Femur (tissue), 1 donor: ENCODE measurements around the gene ACVR2B.

ENCODE experiments used
- DNase-seq: peaks from one replicate; pipeline ENCODE4 v3.0.0-alpha.2; 2017

Gene ACVR2B

DNA sequence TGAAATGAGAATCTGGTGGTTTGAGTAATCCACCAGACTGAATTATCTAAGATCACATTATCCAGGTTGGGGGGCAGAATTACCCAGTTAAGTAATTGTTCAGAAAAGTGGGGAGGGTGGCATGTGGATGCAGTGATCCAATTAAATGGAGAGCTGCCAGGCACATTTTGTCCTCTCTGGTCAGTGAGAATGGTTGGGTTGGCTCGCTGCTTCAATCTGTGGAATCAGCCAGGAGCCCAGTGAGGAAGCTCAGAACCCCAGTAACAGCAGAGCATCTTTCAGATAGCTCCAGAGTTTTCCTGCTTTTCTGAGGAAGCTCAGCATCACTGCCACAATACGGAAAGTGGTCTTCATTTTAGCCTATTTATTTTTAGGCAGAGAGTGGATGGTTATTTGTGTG is 36.1 kb downstream of the ACVR2B start:
- DNase-seq, result no peak

DNA sequence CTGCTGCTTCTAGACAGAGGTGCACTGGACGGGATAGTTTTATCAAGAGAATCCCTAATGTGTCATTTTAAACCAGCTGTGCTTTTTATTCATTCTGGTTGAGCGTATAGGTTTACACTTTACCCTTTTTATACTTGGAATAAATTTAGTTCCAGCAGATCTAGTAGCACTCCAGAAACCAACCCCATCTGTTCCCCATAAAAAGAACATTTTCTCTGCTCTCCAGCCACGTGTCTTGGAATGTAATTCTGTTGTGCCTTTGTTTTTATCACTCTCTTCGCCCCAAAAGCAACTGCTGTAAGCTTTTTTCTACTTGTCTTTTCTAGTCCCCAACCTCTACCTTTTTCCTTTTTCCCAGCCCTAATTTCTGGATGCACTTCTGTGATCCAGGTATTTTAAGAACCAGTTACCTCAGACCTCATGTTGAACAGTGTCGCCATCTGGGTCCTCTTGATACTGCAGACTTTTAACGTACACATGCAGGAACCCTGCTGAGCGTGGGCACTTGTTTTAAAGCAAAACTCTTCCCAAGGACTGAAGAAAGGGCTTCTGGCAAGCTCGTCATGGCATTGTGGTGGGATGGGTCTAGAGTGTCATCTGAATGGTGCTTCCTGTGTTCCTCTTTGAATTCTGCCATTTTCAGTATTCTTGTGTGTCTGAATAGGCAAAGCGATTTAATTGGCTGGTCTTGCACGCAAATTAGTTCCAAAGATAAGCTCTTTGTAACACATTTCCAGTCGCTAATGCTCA is 36.8 kb downstream of the ACVR2B start:
- no peak for DNase-seq

DNA sequence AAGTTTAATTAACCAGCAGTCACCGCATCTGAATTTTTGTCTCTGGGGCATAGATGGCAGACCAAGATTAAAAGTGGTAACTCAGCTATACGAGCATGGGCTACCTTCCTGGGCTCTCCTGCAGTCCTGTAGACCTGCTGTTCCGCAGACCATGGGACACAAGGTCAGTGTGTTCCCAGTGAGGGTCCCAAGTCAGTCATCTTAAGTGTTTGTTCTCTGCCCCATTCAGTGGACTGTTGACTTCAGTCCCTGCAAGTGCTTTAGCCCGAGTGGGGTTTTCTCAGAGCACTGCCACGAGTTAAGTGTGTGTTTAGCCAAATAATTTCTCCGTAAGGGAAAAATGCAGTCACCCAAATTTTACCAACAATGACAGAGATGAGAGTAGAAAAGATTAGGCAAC is 37.5 kb downstream of the ACVR2B start:
- DNase-seq, result no peak

DNA sequence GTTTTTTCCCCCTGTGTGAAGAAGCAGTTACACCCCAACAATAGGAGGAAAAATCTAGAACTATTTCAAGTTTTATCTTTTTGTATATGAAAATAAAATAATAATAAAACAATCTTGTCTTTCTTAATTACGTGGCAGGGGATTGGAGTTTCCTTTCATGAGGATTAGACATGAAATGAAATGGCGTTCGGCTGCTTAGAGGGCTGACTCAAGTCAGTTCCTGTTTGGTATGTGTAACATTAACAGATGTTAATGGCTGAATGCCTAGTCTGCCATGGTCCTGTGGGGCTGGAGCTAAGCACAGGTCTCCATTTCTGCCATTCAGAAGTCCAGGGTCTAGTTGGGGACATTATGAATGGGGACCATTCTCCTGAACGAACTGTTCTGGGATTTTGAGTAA is 39.3 kb downstream of the ACVR2B start:
- DNase-seq, result no peak

DNA sequence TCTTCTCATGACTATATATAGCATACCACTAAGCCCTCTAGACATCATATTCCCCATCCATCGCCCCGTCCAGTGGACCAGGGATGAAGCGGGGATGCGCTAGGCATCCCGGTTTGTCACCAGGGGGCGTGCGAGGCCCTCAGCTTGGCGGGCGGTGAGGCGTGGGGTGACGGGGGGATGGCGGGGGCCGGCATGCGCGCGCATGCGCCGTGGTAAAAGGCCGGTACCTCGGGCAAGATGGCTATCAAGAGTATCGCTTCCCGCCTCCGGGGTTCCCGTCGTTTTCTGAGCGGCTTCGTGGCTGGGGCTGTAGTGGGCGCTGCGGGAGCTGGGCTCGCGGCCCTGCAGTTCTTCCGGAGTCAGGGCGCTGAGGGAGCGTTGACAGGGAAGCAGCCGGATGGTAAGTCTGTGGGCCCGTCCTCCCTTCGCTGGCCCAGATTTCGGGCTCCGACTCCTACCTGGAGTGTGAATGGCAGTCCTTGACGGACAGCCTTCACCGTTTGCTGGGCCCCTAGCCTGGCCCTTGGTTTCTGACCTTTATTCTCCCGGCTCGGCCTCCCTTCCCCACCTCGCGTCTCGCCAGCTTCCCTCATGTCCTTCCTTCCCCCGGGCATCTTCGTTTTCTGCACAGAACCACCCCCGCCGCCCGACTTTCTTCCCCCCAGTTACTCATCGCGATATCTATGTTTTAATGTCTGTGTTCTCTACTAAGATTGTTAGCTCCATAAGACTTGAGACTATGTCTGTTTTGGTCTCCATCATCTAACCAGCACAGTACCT is 42.6 kb downstream of the ACVR2B start, which contains the start of gene EXOG:
Gene EXOG (plus strand): TSS at position 210 of the 780 bp plus-strand sequence. CDS start 28 bp downstream, at position 238.
- DNase-seq, result peak; percentile 97

DNA sequence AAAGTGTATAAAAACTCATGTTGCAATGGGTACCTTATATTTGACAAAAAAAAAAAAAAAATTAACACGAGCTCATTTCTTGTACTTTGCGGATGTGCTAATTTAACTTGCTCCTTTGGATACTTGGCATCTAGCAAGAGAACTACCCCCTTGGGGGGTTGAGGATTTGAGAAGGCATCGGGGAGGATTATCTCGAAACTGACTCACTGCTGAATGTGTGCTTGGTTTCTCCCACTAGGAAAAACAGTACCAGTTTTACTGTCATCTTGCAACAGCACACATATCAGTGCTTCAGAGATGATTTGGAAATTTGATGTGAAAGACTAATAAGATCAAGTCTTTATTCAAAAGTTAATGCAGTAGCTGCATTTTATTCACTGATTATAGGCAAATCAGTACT is 43.3 kb downstream of the ACVR2B start:
- DNase-seq, result no peak

DNA sequence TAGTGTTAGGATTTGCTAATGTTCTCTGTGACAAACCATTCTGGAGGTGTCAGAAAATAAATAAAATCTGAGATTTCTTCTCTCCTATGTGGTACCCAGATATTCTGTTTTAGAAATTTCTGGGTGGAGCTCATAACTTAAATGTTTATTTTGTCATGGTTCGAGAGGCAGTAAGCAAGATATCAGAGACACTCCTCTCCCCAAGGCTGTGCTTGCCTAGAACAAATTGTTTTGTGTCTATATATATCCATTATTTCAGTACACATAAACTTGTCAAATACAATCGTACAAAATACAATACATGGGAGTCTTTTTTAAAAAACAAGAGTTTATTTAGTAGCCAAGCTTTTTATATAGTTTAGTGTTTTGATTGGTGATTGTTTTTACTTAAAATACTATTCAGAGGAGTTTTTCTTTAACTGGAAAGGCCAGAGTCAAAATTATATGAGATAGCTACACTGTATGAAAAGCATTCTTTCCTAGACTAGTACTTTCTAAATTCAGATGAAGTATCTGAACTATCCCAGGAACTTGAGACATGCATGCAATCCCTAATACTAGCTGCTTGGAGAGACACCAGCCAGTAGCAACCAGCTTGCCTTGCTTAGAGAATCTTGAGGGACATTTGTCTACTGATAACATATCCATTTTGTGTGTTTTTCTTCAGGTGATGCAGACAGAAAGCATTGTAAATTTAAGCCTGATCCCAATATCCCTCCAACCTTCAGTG is 47.2 kb downstream of the ACVR2B start:
- DNase-seq, result no peak

DNA sequence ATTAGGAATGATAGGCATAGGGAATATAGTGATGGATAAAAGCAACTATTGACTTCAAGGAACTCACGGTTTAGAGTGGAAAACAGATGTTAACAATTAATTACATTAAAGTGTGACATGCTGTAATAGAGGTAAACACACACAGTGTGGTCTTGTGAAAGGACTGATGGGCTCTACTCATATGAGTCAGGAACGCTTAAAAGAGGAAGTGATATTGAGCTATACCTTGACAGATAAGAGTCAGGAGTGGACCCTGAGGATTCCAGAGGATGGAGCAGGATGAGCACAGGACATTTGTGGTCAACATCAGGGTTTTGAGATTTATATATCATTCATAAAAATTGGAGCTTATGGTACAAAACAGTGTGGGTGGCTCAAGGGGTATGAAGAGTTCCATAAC is 53.4 kb downstream of the ACVR2B start:
- DNase-seq, result no peak

DNA sequence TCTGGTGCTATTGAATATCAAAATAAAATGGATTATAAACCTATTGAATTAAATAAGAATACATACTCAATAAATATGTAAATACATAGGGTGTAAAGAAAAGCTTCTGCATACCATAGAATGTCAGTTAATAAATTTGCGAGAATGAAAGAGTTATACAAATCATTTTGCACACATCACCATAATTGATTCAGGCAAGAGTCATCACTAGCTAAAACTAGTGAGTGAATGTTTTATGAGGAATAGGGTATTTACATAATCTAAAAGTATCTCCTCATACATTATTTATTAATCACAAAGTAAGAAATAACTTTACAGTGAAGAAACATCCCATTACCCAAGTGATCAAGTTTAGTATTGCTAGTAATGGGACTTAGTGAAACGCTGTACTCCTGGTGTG is 56.0 kb downstream of the ACVR2B start:
- DNase-seq, result no peak

DNA sequence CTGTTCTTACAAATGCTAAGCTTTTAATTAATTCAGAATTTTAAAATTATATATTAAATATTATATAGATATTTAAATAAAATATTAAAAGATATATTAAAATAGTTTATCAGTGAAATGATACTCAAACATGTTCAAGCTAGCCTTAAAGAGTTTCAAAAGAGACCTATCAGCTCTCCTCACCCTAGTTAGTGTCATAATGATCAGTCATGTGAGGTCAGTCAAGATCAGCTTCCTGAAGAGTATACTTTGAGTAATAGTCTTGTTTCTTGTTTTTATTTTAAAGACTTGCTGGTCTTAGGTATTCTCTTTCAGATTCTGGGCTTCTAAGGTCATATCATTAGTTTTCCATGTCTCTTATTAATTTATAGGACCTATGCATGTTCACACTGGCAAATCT is 56.9 kb downstream of the ACVR2B start:
- no peak for DNase-seq

DNA sequence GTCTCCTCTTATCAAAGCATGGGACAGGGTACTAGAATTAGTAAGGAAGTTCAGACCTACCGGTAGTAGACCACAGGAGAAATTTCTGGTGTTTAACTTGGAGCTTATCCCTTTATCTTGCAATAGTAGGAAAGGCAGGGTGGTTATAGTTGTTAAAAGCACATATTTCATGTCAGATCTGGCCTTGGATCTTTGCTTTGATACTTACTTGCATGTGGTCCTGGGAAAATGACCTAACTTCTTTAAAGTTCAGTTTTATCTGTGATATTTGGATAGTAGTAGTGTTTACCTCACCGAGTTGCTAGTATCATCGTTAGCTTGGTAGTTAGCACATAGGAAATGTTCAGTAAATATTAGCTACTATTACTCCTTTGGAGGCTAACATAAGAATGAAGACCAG is 57.9 kb downstream of the ACVR2B start:
- DNase-seq, result no peak

DNA sequence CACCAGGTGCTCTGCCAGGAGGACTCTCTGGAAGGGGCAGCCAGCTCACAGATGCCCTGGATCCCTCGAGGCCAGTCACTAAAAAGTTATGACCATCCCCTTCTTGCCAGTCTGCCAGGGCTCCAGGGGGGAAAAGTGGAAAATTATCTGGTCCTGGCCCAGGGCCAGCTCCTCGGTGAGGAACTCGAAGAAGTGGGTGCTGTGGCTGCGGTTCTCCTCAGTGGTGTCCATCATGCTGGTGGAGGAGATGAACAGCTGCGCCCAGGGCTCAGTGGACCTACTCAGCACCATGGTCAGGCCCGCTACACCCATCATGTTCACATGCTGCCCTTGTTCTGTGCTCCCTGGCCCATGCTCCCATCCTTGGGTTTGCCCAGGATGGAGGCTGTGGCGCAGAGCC is 61.7 kb downstream of the ACVR2B start:
- DNase-seq, result no peak

DNA sequence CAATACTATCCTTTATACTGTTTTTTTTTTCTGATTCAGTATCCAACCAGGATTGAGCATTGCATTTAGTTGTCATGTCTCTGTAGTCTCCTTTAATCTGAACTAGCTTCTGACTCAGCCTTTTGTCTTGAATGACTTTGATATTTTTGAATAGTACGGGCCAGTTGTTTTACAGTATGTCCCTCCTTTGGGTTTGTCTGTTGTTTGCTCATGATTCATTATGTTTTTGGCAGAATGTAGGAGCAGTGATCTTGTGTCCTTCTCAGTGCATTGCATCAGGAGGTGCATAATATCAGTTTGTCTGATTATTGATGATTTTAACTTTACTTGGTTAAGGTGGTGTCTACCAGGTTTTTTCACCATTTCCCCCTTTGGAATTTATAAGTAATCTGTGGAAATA is 63.0 kb downstream of the ACVR2B start:
- no peak for DNase-seq

DNA sequence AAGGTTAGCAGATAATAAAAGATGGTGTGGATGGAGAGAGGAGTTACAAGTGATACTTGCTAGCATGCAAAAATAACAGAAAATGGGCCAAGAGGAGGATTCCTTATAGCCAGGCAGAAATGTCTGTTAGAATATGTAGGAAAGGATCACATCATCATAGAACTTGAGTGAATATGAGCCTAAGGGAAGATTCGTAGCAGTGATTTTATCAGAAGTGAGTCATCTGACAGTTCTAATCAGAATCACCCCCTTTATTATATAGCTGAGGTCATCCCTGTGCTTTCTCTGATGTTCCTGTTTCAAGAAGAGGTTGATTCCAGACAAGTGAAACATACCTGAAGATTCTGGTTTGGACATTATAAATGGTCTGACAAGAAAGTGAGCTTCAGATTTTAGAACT is 65.3 kb downstream of the ACVR2B start:
- DNase-seq, result no peak

DNA sequence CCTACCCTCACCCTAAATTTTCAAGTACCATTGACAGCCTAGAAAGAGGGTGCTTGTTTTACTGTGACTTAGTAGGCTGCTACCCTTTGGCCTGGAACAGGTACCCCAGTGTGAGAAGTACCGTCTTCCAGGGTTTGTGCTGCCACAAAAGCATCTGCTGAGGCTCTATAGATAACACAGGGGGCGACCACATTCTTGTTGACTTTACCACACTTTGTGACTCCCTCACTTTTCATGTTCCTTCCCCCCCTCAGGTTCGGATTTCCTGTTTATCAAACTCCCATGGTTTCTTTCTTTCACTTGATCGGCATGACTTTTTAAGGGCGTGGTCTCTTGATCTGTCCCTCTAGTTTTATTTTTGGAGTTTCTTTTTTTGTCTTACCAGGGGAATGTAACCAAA is 66.0 kb downstream of the ACVR2B start:
- DNase-seq, result no peak

DNA sequence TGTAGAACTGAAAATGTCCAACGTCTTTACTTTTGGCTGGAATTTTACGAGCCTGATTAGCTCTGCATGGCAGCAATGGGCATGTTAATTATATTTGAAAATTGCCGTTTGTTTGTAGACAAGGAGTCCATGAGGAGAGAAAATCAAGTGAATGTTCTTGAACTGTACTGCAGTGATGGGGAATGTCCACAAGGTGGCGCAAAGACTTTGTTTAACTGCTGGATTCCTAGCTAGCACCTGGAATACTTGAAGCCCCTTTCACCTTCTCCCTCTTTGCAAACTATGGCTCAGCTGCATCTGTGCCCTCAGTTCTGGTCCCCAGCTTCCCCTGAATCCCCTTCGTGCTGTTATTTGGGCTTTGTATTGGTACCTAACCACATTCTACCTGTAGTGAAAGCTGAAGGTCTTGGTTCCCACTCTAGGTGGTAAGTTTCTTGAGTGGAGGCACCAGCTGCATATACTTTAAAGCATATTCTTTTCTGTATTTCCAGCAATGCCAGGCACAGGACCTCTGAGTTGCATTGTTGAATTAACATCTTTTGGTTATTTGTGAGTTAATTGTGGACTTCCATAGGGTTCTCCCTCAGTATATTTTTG is 67.8 kb downstream of the ACVR2B start:
- DNase-seq, result peak; percentile 69

DNA sequence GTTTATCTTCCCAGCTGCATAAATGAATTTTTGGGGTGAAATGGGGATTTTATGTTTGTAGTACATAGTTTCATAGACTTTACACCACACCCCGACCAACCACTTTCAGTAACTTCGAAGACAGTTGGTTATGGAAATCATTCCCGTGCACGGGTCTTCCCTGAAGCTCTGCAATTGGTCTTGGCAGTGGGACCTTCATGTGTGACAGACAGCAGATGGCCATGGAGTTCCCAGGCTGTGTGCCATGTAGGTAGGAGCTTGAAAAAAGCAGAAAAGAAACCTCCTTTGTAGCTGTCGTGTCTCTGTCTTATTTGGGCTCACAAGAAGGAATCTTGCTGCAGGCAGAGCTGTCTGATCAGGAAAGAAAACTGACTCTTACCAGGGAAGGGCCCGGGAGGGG is 68.3 kb downstream of the ACVR2B start:
- DNase-seq, result no peak

DNA sequence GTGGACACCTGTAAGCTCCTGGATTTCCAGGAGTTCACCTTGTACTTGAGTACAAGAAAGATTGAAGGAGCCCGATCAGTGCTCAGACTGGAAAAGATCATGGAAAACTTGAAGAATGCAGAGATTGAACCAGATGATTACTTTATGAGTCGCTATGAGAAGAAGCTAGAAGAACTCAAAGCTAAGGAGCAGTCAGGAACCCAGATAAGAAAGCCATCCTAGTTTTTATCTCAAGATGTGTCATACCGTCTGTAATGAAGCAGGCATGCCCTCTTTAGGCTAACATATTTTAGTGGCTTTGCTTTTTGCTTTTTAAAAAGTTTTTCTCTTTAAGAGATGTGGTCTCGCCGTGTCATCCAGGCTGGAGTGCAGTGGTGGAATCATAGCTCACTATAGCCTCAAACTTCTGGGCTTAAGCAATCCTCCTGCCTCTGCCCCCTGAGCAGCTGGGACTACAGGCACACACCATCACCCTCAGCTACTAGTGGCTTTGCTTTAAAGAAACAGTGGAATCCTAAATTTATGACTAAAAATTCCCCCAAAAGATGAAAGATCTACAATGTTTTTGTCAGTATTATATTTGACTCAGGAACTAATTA is 70.5 kb downstream of the ACVR2B start:
- DNase-seq, result no peak

DNA sequence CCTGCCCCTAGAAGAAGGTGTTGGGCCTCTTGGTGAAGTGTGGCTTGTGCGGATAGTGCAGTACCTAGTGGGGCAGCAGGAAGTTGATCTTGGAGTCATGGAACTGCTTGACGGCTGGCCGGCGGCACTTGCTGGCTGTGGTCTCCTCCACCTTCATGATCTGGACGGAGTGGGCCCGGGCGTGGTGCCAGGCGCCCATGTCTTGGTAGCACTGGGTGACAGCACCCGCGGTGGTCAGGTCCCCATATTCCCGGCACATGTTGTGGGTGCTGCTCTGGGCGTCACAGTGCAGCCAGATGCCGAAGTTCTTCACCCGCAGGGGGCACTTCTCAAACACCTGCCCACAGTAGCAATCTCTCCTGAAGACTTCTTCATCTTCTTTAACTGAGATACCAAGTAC is 73.1 kb downstream of the ACVR2B start:
- no peak for DNase-seq

DNA sequence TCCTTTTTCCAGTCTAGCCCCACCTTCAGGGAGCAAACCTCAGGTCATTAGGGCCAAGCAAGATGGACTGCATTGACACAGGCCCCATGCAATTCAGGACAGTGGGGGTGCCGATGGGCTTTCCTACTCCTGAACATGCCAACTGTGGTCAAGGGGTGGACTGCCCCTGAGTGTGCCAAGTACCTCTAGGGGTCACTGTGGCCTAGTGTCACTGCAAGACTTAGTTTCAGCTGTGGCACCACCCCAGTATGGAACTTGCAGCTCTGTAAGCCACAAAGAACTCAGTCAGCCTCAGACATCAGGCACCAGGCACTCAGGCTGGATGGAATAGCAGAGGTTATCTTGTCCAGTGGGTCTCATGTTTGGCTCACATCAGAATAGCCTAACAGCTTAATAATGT is 74.8 kb downstream of the ACVR2B start:
- no peak for DNase-seq

DNA sequence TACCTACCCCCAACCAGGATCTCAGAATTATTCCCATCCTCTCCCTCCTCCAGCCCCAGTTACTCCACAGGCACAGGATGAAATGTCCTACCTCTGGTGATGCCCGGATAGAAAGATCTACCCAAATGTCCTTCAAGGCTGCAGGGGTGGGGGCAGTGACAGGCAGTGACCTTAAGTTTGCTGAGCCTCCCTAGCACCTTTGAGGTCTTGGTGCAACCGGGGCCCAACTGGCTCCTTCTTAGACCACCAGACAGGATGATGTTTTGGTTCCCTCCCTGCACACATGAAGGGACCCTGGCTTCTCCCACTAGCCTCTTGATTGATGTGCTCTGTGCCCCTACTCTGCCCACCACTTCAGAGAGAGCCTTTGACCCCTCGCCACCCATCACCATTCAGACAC is 78.8 kb downstream of the ACVR2B start:
- DNase-seq, result no peak

DNA sequence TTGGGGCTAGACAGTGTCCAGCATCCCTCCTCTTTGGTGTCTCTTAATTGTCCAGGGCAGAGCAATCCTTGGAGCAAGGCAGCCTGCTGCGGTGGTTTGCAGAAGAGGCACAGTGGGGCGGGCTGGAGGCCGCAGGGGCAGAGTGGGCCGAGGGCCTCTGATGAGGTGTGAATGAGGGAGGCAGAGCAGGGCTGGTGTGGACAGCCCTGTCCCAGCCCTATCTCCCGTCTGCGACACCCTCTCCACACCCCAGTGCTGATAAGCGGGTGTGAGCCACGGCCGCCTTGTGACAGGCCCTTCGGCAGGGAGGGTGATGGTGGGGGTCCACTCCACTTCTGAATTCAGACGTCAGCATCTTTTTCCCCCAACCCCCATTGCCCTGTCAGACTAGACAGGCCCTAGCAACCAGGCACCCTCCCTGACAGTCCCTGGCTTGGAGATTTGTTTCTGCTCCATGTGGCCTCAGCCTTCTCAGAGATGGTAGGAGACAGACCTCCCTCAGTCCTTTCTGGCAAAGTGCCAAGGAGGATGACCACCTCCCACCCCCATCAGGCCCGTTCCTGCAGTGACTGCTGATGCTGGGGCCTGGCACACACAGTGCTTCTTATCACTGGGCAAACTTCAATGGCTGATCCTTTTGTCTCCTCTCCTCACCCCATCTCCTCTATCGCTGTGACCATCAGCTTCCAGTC is 79.7 kb downstream of the ACVR2B start:
- DNase-seq, result no peak
